Fibroblast of peridontal ligament (primary cell): ENCODE results near the gene CLSTN3.

Source experiments
- DNase-seq: peaks from one replicate; pipeline ENCODE4 v3.0.0-alpha.2; 2010; ENCODE audit errors: extremely low read depth

The CLSTN3 gene

DNA sequence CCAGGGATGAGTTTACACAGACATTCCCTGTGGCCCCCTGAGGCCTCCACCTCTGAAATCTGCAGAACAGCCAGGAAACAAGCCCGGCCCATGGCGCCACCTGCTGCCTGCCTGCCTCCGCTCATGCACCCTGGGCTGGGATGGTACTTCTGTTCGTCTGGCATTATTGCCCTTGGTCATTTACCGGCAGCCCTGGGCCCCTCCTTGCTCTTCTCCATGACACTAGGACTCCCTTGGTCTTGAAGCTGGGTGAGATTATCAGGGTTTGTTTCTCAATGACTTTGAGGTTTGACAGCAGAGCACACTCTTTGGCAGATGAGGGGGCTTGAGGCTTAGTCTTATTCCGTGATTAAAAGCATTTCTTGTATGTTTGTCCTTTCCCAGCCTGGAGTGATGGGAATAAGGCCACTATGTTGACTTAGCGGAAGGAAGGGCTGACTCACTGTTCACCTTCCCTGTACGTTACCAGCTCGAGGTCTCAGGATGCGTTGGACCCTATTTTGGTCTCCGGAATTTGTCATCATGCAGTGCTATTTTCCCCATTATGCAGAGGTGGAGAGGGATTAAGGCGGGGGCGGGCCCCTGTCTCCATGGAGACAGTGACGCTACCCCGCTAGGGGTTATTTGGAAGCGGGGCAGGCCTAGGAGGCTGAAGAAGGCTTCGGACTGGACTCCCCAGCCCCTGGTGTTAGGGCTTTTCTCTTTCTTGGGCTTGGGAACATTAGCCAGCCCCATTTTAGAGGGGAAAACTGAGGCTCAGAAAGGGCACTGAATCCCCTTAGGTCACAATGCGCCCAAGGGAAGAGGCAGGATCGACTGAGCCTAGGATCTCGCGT is 58.6 kb downstream of the CLSTN3 start:
- peak; percentile 54 for DNase-seq

DNA sequence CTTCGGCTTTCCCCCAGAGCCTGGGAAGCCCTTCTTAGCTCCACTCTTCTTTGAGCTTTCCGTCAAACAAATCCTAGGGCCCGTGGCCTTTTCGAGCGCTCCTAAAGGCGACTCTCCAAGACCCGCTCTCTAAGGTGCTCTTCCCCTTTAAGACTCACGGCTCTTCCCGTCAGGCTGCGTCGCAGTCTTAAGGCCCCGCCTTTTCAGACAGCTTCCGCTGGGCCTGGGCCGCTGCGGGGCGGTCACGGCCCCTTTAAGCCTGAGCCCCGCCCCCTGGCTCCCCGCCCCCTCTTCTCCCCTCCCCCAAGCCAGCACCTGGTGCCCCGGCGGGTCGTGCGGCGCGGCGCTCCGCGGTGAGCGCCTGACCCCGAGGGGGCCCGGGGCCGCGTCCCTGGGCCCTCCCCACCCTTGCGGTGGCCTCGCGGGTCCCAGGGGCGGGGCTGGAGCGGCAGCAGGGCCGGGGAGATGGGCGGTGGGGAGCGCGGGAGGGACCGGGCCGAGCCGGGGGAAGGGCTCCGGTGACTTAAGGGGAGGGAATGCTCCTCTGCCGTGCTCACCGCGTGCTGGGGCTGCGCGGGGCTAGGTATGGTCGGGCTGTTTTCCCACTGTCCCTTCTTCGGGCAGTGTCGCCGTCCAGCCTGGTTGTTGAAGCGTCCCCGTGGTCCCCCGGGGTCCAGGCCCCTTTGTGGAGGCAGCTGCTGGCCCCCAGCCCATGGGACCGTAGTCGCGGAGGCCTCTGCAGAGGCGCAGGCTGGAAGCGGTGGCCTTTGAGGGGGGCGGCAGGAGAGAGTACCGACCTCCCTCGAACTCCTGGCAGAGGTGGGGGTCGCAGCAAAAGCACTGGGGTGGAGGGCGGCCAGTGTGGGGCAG is 59.5 kb downstream of the CLSTN3 start, which contains the start of gene PEX5:
TSS of gene PEX5 (plus strand) at position 289 of the 870 bp plus-strand sequence. CDS start 692 bp downstream, outside the sequence.
- DNase-seq = peak; percentile 90

DNA sequence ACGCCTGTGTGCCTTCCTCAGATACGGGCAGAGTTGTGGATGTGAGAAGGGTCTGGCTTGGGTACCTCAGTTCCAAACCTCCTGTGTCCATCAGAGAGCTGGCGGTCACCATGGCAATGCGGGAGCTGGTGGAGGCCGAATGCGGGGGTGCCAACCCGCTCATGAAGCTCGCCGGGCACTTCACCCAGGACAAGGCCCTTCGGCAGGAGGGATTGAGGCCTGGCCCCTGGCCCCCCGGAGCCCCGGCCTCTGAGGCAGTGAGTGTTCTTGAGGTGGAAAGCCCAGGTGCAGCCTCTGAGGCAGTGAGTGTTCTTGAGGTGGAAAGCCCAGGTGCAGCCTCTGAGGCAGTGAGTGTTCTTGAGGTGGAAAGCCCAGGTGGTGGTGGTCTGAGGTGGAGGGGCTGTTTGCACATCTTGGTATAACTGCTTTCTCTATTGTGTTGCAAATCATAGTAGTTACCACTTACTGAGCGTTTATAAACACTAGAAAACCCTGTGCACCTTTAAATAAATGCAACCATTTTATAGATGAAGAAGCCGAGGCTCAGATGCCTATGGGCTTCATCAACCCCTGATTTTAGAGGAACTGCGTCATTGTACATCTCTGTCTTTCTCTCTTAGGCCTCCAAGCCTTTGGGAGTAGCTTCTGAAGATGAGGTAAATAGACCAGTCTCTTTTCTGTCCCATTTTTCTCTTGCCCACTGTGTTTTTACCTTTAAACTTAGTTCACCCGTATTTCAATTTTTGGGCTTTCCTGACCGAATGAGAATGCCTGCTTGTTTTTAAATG is 60.3 kb downstream of the CLSTN3 start:
- DNase-seq = peak; percentile 23

DNA sequence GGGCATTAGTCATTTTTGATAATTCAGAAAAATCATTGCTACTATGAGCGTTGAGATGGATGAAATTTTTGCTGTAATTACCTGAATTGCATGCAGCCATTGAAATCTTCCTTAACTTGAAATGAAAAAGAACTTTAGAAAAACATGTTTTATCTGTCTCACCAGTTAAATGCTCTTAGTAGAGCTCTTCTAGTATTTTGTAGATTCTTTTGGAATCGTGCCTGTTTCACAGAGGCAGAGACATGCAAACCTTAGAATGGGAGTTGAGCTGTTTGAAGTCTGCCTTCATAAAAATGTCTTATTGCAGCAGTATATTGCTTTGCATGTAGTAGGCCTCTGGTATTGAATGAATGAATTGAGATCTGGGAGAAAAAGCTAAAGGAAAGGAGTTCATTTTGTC is 63.5 kb downstream of the CLSTN3 start:
- no peak for DNase-seq

DNA sequence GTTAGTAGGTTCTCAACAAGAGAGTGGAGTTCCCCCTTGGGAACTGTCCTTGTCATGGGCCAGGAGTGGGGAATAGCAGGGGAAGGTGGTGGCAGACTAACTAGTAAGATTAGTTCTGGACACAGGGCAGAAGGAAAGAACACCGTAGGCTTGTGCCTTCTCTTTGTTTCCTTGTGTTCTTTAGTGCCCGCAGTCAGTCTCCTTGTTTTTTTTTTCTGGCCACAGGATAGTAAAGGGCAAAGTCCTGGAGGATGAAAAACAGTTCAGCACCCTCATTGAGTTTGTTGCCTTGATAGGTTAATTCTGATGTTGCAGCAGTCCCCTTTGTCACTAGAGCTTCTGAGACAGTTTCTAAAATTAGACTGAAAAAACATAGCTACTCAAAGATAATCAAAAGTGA is 67.7 kb downstream of the CLSTN3 start:
- no peak for DNase-seq

DNA sequence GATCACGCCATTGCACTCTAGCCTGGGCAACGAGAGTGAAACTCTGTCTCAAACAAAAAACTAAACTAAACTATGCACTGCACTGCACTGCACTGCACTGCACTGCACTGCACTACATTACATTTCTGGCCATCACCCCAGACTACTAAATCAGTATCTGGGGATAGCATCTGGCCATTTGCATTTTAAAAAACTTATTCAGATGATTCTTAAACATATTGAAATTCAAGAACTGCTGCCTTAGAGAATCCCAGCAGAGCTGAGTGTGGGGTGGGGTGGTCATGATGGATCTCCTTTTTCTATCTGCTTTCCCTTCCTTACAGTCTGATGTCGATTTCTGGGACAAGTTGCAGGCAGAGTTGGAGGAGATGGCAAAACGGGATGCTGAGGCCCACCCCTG is 72.9 kb downstream of the CLSTN3 start:
- no peak for DNase-seq

DNA sequence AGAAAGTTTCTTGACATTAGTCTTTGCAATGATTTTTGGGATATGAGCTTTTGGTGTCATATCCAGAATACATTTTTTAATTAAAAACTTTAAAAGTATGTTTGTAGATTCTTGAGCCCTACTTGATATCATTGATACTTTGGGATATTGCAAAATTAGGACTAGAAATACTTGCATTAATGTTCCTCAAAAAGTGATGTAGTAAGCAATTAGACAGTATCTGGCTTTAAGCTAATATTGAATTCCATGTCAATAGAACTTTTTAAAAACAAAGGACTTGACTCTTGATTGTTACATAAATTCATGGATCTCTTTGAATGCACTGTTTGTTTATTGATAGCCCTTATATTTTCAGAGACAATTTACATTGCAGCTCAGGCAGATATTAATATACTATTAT is 74.9 kb downstream of the CLSTN3 start:
- no peak for DNase-seq

GRCh38 chr12:7206691-7207090 is 76.5 kb downstream of the CLSTN3 start:
- DNase-seq = no peak

DNA sequence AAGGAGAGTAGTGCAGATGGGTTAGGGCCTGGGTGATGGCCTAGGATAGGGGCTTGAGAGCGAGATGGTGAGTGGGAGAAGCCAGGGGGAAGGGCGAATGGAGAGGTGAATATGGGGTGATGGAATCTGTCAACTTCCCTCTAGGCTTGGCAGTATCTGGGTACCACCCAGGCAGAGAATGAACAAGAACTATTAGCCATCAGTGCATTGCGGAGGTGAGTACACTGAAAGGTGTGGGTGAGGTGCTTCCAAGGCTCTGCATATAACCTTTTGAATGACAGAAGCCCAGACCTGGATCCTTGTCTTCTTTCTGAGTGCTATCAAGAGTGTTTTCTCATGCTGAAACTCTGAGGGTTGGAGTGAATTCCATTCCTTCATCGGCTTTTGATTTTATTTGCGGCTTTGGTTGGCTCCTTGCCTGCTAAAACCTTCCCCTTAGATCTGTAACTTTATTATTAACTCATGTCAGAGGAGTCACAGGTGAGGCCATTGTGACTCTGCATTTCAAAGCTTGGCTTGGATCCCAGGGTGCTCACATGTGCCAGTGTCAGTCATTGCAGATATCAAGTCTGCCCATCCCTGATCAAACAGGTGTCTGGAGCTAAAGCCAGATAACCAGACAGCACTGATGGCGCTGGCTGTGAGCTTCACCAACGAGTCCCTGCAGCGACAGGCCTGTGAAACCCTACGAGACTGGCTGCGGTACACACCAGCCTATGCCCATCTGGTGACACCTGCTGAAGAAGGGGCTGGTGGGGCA is 77.9 kb downstream of the CLSTN3 start:
- DNase-seq = no peak
